ENCODE results near the gene FAM219B. TPM values are rescaled to one million over a fixed set of nuclear protein-coding genes. Genes with fewer than 3 reads are reported as not detected.

Gene FAM219B
- total and polyA plus RNA-seq, 2 of the 8 experiments (the other 6 are each of a cell fraction or from before 2014, with no cell fraction given) = 57.1 to 66.6 TPM

DNA sequence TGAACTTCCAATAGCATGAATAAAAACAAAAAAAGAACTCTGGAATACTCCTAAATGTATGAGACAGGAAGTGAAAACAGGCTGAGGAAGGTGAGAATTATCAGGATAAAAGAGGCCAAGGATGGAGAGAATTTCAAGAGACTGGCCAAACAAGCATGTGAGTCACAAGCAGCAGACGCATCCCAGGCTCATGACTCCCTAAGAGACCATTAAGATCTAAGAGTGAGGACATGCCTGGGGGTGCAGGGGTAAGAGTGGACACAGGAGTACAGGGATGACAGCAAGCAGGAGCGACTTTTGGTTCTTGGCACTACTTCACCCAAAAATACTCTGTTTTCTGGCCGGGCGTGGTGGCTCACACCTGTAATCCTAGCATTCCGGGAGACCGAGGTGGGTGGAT lies 40.6 kb downstream of the FAM219B start (continued):
- no peak for TF ChIP-seq HDAC2 (IDR thresholded peaks at IDR 0.05; ENCODE audit: borderline replicate concordance in 1 of 2, low read depth in 2 of 2, low read length in 2 of 2)
- no peak for TF ChIP-seq SIN3A (conservative IDR thresholded peaks at IDR 0.05 in 1 of 2, IDR thresholded peaks at IDR 0.05 in 1 of 2; ENCODE audit: low read depth in 1 of 2, low read length in 2 of 2)
- TF ChIP-seq RFX5 (IDR thresholded peaks at IDR 0.05; ENCODE audit: borderline replicate concordance, low read depth, low read length) = no peak
- TF ChIP-seq KDM1A (IDR thresholded peaks at IDR 0.05; ENCODE audit: borderline replicate concordance, low read length) = no peak
- TF ChIP-seq CTCF (IDR thresholded peaks at IDR 0.05; ENCODE audit: control extremely low read depth in 1 of 3, insufficient read depth in 1 of 3, low read depth in 1 of 3, low read length in 3 of 3) = no peak
- TF ChIP-seq TAF7 (optimal IDR thresholded peaks at IDR 0.05; ENCODE audit: borderline replicate concordance, low read depth, low read length) = no peak
- TF ChIP-seq CTBP2 (IDR thresholded peaks at IDR 0.05; ENCODE audit: borderline replicate concordance, insufficient read depth, insufficient read length, low read length) = no peak
- no peak for TF ChIP-seq SUZ12 (IDR thresholded peaks at IDR 0.05; ENCODE audit: low read length)
- TF ChIP-seq JUND (IDR thresholded peaks at IDR 0.05; ENCODE audit: low read length) = no peak

Data from H1 (cell line).